Activated T-cell treated with anti-CD3 and anti-CD28 coated beads for 24 hours (primary cell): Measurements from ENCODE around the gene LUZP1.
"Not testable (repeated sequence)": the region's sequence is repeated elsewhere in the genome, so short reads cannot be mapped to it uniquely, and the experiment has no call there.

Source experiments
- DNase-seq: peaks from one replicate; pipeline ENCODE4 v3.0.0-alpha.2; 2020; ENCODE audit warnings: low read depth

Gene LUZP1

GRCh38 chr1:23168445-23169194 is at the start of gene LUZP1:
TSS of gene LUZP1 (minus strand) at chr1:23168856.
- DNase-seq = peak; percentile 77

- DNase-seq = no peak
Measured at GRCh38 chr1:23217421-23218115, 48.9 kb upstream of the LUZP1 start, which contains the start of gene HTR1D. TSS of gene HTR1D (minus strand) at chr1:23217502. CDS start at chr1:23194219, 23,283 bp downstream.

DNA sequence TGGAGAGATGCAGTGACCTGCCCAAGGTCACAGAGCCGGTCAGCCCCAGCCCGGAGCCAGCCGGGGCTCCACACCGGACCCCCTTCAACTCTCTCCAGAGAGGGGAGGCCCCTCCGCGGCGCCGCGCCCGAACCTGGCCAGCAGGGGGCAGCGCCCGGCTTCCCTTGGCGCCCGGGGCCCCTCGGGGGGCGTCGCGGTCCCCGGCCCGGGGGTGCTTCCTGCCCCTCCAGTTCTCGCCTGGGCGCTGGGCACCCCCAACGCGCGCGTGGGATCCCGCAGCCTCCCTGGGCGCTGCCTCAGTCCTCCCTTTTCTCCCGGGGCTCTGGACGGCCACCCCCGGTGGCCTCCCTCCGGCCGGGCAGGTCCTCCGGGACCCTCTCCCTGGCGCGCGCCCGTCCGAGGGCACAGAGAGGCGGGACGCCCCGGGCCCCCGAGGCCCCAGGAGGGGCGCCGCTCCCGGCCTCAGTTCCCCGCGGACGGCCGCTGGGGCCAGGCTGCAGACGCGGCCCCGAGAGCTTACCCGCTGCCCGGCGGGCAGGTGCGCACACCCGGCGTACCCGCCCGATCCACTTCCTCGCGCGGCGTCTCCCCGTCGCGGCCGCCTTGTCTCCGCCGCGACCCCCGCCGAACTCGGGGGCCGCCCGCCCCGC is 48.2 kb upstream of the LUZP1 start:
- DNase-seq = peak; percentile 8

GRCh38 chr1:23215751-23216449 is 47.2 kb upstream of the LUZP1 start:
- DNase-seq = no peak

DNA sequence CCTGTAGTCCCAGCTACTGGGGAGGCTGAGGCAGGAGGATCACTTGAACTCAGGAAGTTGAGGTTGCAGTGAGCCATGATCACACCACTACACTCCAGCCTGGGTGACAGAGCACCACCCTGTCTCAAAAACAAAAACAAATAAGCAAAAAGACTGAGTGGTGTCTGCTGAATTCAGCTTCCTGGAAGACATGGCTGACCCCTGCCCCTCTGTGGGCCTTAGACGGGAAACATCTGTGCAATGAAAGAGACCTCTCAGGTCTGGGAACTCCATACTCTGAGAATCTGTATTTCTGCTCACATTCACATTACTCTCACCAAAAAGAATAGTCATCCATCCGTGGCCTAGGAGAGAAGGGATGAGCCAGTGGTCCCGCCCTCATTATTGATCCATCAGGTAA is 46.6 kb upstream of the LUZP1 start:
- no peak for DNase-seq

GRCh38 chr1:23214640-23215039 is 46.0 kb upstream of the LUZP1 start:
- DNase-seq = no peak

DNA sequence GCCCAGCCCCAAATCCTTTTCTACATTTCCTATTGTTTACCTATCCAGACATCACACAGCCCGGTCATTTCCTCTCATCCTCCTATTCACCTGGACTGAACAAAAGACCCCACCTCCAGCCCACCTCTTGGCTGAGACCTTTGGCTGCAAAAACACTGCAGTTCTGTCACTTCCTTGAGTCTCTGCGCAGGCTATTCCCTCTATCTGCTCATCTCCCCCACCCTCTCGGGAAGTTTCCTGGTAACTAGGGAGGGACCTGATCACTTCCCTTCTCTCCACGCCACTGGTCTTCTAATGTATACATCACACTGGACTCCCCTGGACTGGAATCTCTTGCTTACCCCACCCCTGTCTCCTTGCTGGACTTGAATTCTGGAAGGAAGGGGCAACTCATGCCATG is 43.3 kb upstream of the LUZP1 start:
- no peak for DNase-seq

DNA sequence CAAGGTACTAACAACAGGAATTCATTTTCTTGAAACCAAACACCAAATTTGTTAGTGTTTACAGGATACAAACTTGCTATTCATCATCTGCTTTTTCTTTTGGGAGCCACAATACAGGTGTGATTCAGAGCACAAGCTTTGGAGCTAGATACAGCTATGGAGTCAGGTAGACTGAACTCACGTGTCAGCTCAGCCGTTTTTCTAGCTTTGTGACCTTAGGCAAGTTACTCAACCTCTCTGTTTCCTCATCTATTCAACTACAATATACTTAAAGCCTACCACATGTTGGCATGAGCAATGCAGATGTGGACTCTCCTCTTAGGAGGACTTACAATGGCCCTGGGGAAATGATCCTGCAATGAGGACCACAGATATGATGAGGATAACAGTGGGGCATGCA is 42.3 kb upstream of the LUZP1 start:
- no peak for DNase-seq

DNA sequence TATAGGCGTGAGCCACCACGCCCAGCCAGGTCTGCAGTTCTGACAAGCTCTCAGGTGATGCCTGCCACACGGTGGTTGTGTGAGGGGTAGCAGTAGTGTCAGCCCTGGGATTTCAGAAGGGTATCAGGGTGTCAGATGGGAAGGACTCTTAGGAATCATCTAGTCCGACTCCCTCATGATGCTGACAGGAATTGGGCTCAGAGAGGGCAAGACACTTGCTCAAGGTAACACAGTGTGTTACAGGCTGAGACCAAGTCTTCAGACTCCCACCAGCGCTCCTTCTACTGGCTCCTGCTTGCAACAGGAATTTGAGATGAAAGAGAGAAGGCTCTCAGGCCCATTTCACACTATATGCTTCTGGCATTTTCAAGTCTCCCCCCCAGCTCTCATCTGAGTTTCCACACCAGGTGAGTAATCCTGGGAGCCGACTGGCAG is 41.7 kb upstream of the LUZP1 start:
- no peak for DNase-seq

- no peak for DNase-seq
Measured at GRCh38 chr1:23209770-23210169, 41.1 kb upstream of the LUZP1 start.

- no peak for DNase-seq
Measured at GRCh38 chr1:23208527-23208926, 39.9 kb upstream of the LUZP1 start.

- DNase-seq = not testable (repeated sequence)
Measured at GRCh38 chr1:23207733-23208132, 39.1 kb upstream of the LUZP1 start.

GRCh38 chr1:23202263-23202749 is 33.6 kb upstream of the LUZP1 start:
- DNase-seq = no peak

DNA sequence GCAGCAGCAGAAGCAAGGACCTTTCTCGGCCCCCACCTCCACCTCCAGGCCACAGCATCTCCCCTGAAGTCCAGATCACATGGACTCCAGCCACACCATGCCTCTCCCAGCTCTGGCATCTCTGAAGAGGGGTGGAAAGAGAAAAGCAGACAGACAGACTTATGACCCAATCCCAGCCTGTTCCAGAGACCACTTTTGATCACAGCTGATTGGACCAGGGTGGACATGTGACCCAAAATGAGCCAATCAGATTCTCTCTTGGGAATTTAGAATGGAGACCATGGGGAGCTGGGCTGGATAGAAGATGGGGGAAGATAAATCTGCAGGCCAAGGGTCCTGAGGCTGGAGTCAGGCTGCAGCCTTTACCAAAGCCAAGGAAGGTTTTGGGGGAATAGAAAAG is 32.2 kb upstream of the LUZP1 start:
- no peak for DNase-seq

DNA sequence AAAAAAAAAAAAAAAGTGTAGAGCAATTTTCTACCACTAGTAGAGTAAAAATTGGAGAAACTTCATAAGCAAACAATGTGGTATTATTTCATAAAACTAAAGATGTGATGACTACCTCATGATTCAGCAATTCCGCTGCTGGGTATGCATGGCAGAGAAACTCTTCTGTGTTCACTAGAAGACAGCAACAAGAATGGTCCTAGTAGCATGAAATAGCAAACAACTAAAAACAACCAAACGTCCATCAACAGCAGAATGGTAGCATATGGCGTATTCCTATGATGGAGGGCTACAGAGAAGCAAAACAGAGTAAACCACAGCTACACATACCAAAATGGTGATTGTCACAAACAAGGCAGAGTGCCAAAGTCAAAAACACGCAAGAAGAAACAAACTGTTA is 29.7 kb upstream of the LUZP1 start:
- no peak for DNase-seq

DNA sequence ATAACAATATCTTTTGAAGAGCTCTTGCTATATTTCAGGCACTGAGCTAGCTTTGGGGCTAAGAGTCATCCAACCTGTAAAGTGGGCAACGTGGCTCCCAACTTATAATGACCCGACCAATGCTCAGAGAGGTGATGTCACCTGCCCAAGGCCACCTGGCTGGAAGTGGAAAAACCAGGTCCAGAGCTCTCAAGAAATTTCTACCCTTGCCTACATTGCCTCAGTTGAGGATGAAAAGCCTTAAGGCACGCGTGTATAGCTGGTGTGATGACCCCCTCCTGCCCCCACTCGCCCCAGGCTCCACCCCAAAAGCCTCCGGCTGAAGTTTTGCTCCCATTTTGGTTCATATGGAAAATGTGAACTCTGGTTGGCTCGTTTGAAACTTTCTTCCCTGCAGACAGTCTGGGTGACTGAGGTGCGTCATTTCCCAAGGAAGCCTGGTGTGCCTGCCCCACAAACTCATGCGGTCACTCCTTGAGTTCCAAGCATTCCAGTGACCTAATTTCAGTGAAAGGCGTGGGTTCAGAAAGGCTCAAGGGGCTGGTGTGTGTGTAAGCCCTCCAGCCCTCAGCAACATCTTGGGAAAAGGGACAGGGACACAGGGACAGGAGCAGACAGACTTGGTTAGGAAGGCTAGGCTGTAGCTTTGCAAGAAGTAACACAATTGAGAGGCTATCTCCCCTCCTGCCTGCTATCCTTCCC is 28.1 kb upstream of the LUZP1 start:
- no peak for DNase-seq

DNA sequence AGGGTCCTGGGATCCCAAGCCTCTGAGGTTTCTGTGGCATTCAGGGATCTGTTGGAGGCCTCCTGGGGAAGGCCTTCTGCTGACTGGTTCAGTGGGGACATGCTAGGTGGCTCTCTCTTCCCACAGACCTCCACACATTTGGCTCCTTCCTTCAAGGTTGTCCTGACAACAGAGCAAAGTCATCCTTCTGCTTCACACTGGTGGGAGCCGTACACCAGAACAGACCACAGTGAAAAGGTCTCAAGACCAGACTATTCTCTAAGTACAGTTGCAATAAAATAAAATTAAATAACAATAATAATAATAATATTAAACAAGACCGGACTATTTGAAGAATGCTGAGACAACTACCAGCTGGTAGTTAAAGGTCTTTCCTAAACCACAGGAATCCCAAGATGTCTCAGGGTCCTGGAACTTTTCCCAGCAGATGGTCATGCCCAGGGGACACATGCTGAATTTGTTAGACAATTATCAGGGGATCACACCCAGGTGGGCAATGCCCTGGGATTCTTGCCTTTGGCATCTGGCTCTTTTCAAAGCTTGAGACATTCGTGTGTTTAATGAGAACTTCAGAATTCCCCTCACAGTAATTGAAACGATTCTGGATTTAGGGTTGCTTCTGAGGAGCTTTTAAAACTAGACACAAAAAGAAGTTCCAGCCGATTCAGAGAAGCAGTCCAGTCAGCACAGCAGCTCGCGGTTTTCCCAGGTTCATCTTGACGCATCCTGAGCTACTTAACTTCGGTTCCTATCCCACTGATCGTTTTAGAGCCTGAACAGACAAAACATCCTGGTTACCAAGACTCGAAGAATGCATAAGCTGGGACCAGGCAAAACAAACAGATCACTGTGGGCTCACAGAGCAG is 25.7 kb upstream of the LUZP1 start:
- DNase-seq = no peak

- no peak for DNase-seq
Measured at GRCh38 chr1:23193391-23194118, 24.9 kb upstream of the LUZP1 start.

- no peak for DNase-seq
Measured at GRCh38 chr1:23191199-23191598, 22.5 kb upstream of the LUZP1 start.

GRCh38 chr1:23188936-23189452 is 20.3 kb upstream of the LUZP1 start:
- DNase-seq = not testable (repeated sequence)
